ENCODE measurements around the gene POLR2M.

GRCh38 chr15:57763176-57763964 is 56.9 kb downstream of the POLR2M start:
- TF ChIP-seq BHLHE40 (IDR thresholded peaks at IDR 0.05; ENCODE audit: borderline replicate concordance) (no peak), ZNF384 (IDR thresholded peaks at IDR 0.05) (no peak), FOXA1 (IDR thresholded peaks at IDR 0.05) (no peak), ARNT (IDR thresholded peaks at IDR 0.05) (no peak), TARDBP (IDR thresholded peaks at IDR 0.05) (no peak), SUZ12 (IDR thresholded peaks at IDR 0.05) (no peak), L3MBTL2 (conservative IDR thresholded peaks at IDR 0.05) (no peak), SP1 (IDR thresholded peaks at IDR 0.05) (no peak), ELF4 (IDR thresholded peaks at IDR 0.05) (no peak), FOXM1 (IDR thresholded peaks at IDR 0.05; ENCODE audit: borderline replicate concordance) (no peak), PKNOX1 (IDR thresholded peaks at IDR 0.05) (no peak)
